Omental fat pad (tissue), 4 donors: ENCODE data around the gene AHNAK2. TPM values are rescaled to one million over a fixed set of nuclear protein-coding genes. Genes with fewer than 3 reads are reported as not detected.

Experiments used
- ATAC-seq: fragments of 150-250 bp; one replicate; pipeline ENCODE4 v1.9.1; 2016; ENCODE audit warnings: mild to moderate bottlenecking, moderate library complexity; ENCODE audit not compliant: low FRiP score
- DNase-seq: peaks from one replicate; pipeline ENCODE4 v3.0.0-alpha.2; 2019; ENCODE audit warnings: low spot score
- CTCF ChIP-seq, 3 donors: fragments of 450-650 bp; IDR thresholded peaks; one replicate each; pipeline ENCODE4 v1.5.1; 2016 to 2017; ENCODE audit warnings: antibody characterized with exemption in 3 of 3, mild to moderate bottlenecking in 3 of 3, moderate library complexity in 2 of 3
- total RNA-seq, 4 donors: library from RNA; depleted of rRNA; stranded (reverse); fragments of >200 nt; gene quantifications; one replicate each; pipeline ENCODE4 v1.1.0, GENCODE V29; 2016

Gene AHNAK2
- total RNA-seq, 4 donors from 2014 or later = 18.6 to 44.5 (median 34.2) TPM

DNA sequence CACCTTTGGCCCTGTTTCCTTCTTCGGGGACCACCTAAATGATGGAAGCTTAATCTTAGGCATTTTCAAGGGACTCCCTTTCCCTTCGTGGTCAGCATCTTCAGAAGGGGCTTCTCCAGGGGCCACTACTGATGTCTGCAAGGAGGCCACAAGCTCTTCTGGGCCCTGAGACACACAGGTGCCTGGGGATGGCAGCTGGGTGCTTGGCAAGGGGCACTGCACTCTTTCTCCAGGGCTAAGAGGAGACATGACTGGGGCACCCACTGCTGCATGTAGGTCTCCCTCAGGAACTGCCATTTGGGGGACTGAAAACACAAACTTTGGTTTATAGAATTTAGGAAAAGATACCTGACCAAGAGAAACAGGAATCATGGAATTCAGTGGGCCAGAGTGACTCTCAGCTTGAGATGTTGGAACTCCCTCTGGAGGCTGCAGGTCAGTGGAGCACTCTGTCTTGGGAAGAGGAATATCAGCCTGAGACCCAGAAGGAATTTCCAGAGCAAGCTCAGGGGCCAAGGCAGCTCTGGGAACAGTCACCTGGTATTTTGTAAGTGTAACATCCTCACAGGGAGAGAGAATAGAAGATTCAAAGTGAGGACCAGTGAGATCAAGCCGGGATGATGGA, 37.5 kb downstream of the AHNAK2 start:
- TF ChIP-seq CTCF (IDR thresholded peaks at IDR 0.05) = no peak
- DNase-seq (no peak), ATAC-seq (no peak)

DNA sequence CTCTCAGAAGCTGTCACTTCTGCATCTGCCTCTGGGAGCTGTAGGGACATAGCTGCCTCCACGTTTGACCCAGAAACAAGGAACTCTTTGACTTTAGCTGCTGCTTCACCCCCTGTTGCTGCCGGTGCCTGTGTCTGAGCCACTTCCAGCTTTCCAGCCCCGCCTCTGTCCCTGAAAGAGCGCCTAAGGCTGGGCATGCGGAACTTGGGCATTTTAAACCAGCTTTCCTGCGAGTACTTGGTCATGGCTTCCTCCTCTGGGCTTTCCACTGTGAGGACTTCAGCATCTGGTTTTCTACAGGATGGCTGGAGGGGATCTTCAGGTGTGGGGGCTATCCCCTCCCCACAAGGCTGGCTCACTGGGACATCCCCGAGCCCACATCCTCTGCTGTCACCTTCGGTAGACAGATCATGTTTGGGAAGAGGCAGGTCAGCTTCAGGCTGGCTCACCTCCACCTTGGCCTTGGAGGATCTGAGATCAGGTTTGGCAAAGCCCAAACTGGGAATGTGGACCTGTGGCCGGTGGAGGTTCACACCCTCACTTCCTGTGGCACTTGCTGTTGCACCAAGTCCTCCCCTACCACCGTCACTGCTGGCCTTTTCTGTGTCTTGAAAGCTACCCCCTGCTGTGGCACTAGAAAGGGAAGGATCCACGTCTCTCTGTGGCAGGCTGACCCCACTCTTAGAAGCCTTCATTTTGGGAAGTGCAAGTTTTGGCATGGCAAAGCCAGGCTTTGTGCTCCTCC, 38.3 kb downstream of the AHNAK2 start:
- TF ChIP-seq CTCF (IDR thresholded peaks at IDR 0.05) = no peak
- DNase-seq (no peak), ATAC-seq (no peak)

DNA sequence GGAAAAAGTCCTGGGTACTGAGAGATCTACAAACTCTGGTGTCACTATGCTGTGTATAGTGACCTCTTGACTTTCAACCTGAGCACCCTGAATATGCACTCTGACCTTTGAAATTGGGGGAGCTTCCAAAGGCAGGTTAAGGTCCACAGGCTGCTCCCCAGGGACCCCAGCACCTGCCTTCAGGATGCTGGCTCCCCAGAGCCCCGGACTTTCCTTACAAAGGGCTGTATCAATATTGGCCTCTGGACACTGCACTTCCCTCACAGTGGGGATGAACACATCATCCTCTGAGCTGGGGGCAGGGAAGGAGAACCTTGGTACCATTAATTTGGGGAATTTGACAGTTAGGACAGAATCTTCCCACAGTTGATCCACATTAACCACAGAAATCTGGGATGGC, 39.2 kb downstream of the AHNAK2 start:
- ATAC-seq (no peak), DNase-seq (no peak)
- no peak for TF ChIP-seq CTCF (IDR thresholded peaks at IDR 0.05)

- no peak for DNase-seq
These were observed 39.7 kb downstream of the AHNAK2 start for GRCh38 chr14:104938436-104938835.

GRCh38 chr14:104937694-104938365, 40.3 kb downstream of the AHNAK2 start:
- no peak for TF ChIP-seq CTCF (IDR thresholded peaks at IDR 0.05)
- DNase-seq = no peak

More at GRCh38 chr14:104938436-104938835, 39.7 kb downstream of the AHNAK2 start:
- no peak for ATAC-seq
- TF ChIP-seq CTCF (IDR thresholded peaks at IDR 0.05) = no peak

GRCh38 chr14:104937161-104937560, 41.0 kb downstream of the AHNAK2 start:
- no peak for TF ChIP-seq CTCF (IDR thresholded peaks at IDR 0.05)
- DNase-seq = no peak
- ATAC-seq = no peak

More at GRCh38 chr14:104937694-104938365, 40.3 kb downstream of the AHNAK2 start:
- no peak for ATAC-seq
